ENCODE results near the gene RBKS. TPM values are rescaled to one million over a fixed set of nuclear protein-coding genes. Genes with fewer than 3 reads are reported as not detected.
"Not testable (repeated sequence)": the region's sequence is repeated elsewhere in the genome, so short reads cannot be mapped to it uniquely, and the experiment has no call there.

Gene RBKS
- total RNA-seq, 4 donors from 2014 or later = 26.1 to 35.4 (median 33.1) TPM; not detected in 1

DNA sequence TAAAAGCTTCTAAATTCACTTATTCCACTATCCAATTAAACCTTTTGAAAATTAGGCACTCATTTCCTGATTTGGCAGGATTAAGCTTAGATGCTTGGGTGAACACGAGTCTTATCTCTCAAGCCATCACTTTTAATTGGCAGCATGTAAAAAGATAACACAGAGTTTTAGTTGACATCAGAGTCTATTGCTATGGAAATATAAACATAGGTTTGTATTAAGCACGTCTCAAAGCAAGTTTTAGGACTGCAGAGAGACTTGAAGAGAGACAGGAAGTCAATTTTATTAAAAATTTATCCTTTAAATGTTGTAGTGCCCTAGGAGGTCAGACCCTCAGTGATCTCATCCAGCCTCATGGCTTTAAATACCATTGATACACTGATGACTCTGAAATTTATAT lies 5.6 kb downstream of the RBKS start:
- H3K36me3 ChIP-seq = no peaks in the 10 kb centered on the region
- no peak overlapping the region for H3K4me3 ChIP-seq

DNA sequence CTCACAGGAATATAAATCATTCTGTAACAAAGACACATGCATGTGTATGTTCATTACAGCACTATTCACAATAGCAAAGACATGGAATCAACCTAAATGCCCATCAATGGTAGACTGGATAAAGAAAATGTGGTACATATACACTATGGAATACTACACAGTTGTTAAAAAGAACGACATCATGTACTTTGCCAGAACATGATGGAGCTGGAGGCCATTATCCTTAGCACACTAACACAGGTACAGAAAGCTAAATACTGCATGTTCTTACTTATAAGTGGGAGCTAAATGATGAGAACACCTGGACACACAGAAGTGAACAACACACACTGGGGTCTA lies 7.6 kb downstream of the RBKS start:
- H3K4me1 ChIP-seq = peaks cover 0 to 20% (median 0%) of the 10 kb centered on the region in 4 donors
- not testable (repeated sequence) for H3K27me3 ChIP-seq, H3K27ac ChIP-seq, H3K9me3 ChIP-seq, DNase-seq, H3K36me3 ChIP-seq, H3K4me3 ChIP-seq

More for the DNA sequence above, 5.6 kb downstream of the RBKS start:
- DNase-seq = no peak
- H3K27me3 ChIP-seq = no peaks in the 10 kb centered on the region
- H3K4me1 ChIP-seq = peaks cover 0 to 21% (median under 1%) of the 10 kb centered on the region in 4 donors
- H3K27ac ChIP-seq = peak overlapping the region in 1 of 4 donors; percentile 13
- H3K9me3 ChIP-seq = no peaks in the 10 kb centered on the region
- TF ChIP-seq CTCF (IDR thresholded peaks at IDR 0.05) (no peak), POLR2A (IDR thresholded peaks at IDR 0.05) (no peak)

DNA sequence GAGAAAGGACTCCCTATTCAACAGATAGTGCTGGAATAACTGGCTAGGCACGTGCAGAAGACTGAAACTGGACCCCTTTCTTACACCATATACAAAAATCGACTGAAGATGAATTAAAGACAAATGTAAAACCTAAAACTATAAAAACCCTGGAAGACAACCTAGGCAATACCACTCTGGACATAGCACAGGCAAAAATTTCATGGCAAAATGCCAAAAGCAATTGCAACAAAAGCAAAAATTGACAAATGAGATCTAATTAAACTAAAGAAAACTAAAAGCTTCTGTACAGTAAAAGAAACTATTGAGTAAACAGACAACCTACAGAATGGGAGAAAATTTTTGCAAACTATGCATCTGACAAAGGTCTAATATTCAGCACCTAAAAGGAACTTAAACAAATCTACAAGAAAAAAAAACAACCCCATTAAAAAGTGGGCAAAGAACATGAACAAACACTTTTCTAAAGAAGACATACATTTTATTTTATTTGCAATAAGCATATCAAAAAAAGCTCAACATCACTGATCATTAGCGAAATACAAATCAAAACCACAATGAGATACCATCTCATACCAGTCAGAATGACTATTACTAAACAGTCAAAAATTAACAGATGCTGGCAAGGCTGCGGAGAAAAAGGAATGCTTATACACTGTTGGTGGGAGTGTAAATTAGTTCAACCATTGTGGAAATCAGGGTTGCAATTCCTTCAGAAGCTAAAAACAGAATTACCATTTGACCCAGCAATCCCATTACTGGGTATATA lies 8.2 kb downstream of the RBKS start:
- H3K9me3 ChIP-seq, H3K27ac ChIP-seq, H3K27me3 ChIP-seq, H3K4me3 ChIP-seq, DNase-seq, H3K36me3 ChIP-seq: not testable (repeated sequence)
- H3K4me1 ChIP-seq = peaks cover 0 to 20% (median 0%) of the 10 kb centered on the region in 4 donors

- no peak for DNase-seq
- TF ChIP-seq POLR2A (IDR thresholded peaks at IDR 0.05) (no peak), CTCF (IDR thresholded peaks at IDR 0.05) (no peak)
- no peaks in the 10 kb centered on the region for H3K9me3 ChIP-seq
- no peak overlapping the region for H3K27ac ChIP-seq
- H3K4me3 ChIP-seq = no peak overlapping the region
- no peaks in the 10 kb centered on the region for H3K27me3 ChIP-seq
- peaks cover 0 to 3% (median 0%) of the 10 kb centered on the region in 4 donors for H3K4me1 ChIP-seq
- no peaks in the 10 kb centered on the region for H3K36me3 ChIP-seq
These were observed 11.4 kb downstream of the RBKS start for GRCh38 chr2:27878825-27879224.

DNA sequence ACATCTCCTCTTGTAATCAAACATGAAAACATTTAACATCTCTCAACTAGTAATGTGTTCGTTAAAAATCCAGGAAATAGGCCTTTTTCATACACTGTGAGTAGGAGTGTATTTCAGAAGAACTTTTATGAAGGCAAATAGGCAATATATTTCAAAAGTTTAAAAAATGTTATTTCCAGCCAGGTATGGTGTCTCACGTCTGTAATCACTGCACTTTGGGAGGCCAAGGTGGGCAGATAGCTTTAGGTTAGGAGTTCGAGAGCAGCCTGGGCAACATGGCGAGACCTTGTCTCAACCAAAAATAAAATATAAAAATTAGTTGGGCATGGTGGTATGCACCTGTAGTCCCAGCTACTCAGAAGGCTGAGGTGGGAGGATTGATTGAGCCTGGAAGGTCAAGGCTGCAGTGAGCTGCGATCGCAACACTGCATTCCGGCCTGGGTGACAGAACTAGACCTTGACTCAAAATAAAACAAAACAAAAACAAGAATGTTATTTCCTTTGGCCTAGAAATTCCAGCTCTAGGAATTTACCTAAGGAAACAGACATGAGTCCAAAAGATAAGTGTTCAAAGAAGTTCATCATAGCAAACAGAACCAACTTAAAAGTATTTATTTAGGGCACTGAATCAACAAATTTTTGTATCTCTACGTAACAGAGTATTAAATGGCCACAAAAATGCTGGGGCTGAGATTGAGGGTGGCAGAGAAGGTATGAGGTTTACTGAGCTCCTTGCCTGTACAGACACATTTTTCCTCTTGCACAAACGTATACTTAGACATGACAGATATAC lies 14.9 kb downstream of the RBKS start:
- DNase-seq = no peak
- no peak overlapping the region for H3K4me3 ChIP-seq
- no peaks in the 10 kb centered on the region for H3K36me3 ChIP-seq
- H3K4me1 ChIP-seq = peaks cover 0 to 3% (median 0%) of the 10 kb centered on the region in 4 donors
- no peak overlapping the region for H3K27ac ChIP-seq
- TF ChIP-seq POLR2A (IDR thresholded peaks at IDR 0.05) = no peak
- TF ChIP-seq CTCF (IDR thresholded peaks at IDR 0.05) = no peak
- no peaks in the 10 kb centered on the region for H3K9me3 ChIP-seq
- no peaks in the 10 kb centered on the region for H3K27me3 ChIP-seq

GRCh38 chr2:27873091-27873490 lies 17.1 kb downstream of the RBKS start:
- DNase-seq = no peak
- H3K27me3 ChIP-seq = no peaks in the 10 kb centered on the region

More at GRCh38 chr2:27873091-27873490, 17.1 kb downstream of the RBKS start:
- H3K36me3 ChIP-seq = no peaks in the 10 kb centered on the region
- H3K4me1 ChIP-seq = no peaks in the 10 kb centered on the region
- no peak overlapping the region for H3K27ac ChIP-seq
- no peaks in the 10 kb centered on the region for H3K9me3 ChIP-seq
- TF ChIP-seq POLR2A (IDR thresholded peaks at IDR 0.05) = no peak
- TF ChIP-seq CTCF (IDR thresholded peaks at IDR 0.05) = no peak
- H3K4me3 ChIP-seq = no peak overlapping the region

Data from Peyer's patch (tissue), 4 donors.